Astrocyte (in vitro differentiated cells and primary cell): Measurements from ENCODE around the gene TP53AIP1.

Experiments used
- CTCF ChIP-seq: IDR thresholded peaks from 2 replicates; pipeline ENCODE4 v1.5.1; 2011; ENCODE audit warnings: low read depth, mild to moderate bottlenecking, inconsistent platforms, low read length, moderate library complexity; ENCODE audit not compliant: insufficient read depth
- EZH2 ChIP-seq: IDR thresholded peaks from 2 replicates; pipeline ENCODE4 v1.6.1; 2012; ENCODE audit warnings: mild to moderate bottlenecking, low read length, inconsistent platforms; ENCODE audit not compliant: insufficient read depth

DNA sequence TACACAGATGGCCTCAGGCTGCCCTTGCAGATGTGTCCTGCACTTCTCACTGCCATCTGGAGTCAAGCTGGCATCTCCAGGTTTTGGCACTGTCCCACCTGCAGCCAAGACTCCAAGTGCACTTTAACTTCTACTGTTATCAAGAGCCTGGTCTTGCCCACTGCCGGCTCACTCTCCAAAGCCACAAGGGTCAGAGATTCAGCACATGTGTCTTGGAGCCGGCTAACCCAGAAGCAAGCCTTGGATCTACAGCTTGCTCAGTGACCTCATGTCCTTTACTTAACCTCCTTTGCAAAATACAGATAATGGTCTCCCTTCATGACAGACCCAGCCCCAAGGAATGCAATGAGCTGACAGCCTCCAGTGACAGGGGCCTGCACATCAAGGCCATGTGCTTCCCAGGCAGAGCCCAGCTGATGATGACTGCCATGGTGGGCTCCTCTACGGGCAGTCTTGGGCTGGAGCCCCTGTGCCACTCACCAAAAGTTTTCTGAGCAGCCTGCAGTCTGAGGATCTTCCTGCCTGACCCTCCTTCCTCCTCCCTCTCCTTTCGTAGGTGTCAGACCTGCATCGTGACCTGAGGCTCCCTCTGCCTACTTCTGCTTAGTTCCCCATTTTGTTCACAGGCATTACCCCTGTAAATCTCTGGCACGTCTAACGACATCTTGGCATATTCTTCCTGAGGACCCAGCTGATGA, 9.0 kb downstream of the TP53AIP1 start:
- TF ChIP-seq CTCF: no peak
- no peak for TF ChIP-seq EZH2
